ENCODE results near the gene BARX1.
"Not testable (repeated sequence)": the region's sequence is repeated elsewhere in the genome, so short reads cannot be mapped to it uniquely, and the experiment has no call there.

BARX1 gene

DNA sequence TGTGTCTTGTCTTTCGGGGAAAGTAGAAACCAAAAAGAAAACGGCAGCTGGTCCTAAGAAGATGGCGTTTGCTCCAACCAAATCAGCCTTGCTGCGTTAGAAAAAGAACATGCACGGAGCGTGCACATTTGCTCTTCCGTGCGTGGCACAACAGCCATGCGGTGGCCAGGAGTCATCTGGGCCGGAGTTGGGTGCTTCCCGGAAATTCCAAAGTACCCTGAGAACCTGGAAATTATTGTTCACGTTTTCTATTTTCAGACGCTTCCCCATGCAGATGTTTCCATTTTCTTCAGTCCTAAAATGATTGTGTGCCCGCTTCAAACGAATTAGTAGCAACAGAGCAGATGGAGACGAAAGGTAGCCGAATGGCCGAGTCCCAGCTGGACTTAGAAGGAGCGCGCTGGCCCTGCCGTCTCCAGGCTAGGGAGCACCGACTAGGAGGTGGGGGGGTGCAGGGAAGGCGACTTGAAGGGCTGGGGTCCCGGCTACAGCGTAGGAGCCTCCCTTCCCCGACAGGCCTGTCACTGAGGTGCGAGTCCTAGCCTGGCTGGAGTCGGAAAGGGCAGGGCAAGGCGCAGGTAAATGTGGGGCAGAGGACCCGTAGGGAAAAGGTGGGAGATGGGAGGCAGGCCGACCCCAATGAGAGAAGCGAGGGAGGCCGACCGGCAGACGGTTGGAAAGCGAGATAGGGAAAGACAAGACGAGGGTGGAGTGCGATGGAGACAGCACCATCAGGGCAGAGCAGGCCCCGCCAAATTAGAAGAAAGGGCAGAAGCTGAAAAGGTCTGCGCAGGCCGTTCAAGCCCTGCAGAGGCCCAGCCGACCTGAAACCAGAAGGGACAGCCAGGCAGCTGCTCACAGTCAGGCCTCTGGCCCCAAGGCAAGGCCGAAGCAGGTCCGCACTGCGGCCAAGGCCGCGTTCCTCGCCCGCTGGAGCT lies 1.4 kb downstream of the BARX1 start:
- in situ Hi-C loops (cut with MboI; ENCODE audit: low sequenced_read_pairs) = loop anchor here (25.0 kb wide), 2 partner anchors 266 to 791 kb away; no protein-coding TSS in a partner anchor

DNA sequence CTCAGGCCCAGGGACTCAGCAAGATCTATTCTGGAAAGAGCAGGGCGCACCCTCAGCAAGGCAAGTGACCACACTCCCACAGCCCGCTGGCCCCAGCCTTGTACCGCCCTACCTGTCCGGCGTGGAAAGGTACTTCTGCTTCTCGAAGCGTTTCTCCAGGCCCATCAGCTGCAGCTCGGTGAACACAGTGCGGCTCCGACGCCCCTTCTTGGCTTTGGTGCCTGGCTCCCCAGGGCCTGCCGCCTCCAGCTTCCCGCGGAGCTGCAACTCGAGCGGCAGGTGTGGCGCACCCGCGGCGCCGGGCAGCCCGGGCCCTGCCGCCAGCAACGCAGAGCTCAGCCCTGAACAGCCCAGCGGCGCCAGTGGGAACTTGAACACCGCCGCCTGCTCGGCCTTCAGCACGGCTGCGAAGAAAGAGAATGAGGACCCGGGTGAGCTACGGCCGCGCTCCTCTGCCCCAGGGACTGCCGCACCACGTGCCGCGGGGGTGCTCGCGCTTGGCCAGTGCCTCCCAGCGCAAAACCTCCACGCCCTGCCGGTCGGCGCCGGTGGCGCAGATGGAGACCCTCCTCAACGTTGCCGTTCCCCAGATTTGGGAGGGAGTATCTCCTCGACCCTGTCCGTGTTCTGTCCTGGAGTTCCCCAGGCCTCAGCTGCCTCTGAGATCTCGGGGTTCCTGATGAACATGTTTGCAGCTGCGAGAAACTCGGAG lies 2.2 kb downstream of the BARX1 start:
- in situ Hi-C loops (cut with MboI; ENCODE audit: low sequenced_read_pairs) = loop anchor here (25.0 kb wide), 2 partner anchors 266 to 791 kb away; no protein-coding TSS in a partner anchor

DNA sequence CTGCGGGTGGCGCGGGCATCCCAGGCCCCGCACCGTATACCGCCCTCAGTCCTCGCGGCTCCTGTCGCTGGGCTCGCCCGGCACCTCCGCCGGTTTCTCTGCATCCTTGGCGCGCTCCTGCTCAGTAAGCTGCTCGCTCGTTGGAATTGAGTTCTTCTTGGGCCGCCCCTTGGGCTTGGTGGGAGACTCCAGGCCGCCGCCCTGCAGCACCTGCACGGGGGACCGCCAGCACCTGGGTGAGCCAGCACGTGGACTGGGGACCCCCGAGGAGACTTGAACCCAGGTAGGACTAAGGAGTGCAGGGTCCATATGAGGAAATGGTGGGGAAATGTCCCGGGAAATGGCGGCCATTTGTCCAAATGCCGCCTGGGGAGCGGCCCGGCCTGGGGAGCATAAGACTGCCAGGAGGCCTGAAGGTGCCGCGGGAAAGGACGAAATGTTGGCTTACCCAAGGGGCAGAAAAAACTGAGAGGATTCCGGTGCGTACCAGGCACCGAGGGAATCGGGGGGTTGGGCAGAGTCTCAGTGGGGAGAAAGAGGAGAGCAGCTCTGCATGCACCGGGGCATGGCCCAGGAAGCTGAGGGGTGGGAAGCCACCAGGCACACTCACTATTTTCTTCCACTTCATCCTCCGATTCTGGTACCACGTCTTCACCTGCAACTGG lies 2.9 kb downstream of the BARX1 start:
- in situ Hi-C loops (cut with MboI; ENCODE audit: low sequenced_read_pairs) = loop anchor here (25.0 kb wide), 2 partner anchors 265 to 790 kb away; no protein-coding TSS in a partner anchor

DNA sequence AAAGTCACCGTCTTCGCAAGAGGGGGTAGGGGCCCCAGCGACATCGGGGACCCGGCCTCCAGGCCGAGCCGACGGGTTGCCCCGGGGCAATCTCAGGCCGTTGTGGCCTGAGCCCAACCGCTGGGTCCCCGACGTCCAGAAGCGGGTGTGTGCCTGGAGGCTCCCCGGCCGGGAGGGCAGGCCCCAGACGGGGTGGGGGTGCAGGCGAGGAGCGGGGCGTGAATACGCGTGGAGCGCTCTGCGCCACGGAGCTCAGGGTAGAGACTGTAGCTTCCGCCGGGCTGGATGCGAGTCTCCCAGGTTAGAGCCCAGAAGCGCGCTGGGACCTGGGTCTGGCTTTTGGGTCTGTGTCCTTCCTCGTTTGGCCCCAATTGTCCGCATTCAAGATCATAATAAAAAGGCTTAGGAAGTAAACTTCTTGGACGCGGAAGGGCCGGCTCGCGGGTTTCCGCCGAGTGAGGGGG lies 3.5 kb downstream of the BARX1 start:
- in situ Hi-C loops (cut with MboI; ENCODE audit: low sequenced_read_pairs) = loop anchor here (25.0 kb wide), 2 partner anchors 264 to 789 kb away; no protein-coding TSS in a partner anchor

DNA sequence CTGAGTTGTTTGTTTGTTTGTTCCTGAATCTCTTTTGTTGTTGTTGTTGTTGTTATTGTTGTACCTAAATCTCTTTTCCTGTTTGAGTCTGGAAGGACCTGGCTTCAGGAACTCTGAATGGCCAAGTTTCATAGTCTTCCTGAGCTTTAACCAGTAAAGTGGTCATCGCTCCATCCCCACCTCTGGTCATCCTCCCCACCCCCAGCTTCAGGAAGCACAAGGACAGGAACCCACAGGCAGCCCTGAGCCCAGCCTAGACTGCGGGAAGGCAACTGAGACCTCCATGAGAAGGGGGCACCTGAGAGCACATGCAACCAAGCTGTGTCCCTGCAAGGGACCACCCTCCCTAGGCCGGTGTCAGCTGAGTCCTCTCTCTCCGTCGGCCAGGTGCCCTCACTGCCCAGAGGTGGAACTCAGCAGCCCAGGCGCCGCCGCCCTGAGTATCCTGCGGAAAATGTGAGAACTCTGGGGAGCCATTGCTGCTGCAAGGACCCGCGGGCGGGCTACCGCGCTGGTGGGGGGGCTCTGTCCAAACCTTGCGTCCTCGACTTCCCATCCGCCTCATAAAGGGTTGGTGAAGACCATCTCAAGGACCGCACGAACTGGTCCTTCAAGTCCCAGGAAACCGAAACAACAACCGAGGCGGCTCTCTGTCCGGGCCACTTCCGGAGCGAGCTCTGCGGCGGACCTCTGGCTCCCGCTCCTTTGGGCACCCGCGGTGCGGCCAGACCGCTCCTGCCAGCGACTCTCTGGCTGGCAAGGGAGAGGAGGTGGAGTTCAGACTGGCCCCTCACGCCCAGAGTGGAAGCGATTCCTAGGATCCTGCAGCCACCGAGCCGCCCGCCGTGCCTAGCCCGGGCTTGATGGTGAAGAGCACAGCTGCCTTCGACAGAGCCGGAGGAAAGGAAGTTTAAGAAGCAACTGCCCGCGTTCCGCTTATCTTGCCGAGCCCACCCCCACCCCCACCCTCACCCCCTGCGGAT lies 4.2 kb downstream of the BARX1 start:
- in situ Hi-C loops (cut with MboI; ENCODE audit: low sequenced_read_pairs) = loop anchor here (25.0 kb wide), 2 partner anchors 264 to 789 kb away; no protein-coding TSS in a partner anchor

DNA sequence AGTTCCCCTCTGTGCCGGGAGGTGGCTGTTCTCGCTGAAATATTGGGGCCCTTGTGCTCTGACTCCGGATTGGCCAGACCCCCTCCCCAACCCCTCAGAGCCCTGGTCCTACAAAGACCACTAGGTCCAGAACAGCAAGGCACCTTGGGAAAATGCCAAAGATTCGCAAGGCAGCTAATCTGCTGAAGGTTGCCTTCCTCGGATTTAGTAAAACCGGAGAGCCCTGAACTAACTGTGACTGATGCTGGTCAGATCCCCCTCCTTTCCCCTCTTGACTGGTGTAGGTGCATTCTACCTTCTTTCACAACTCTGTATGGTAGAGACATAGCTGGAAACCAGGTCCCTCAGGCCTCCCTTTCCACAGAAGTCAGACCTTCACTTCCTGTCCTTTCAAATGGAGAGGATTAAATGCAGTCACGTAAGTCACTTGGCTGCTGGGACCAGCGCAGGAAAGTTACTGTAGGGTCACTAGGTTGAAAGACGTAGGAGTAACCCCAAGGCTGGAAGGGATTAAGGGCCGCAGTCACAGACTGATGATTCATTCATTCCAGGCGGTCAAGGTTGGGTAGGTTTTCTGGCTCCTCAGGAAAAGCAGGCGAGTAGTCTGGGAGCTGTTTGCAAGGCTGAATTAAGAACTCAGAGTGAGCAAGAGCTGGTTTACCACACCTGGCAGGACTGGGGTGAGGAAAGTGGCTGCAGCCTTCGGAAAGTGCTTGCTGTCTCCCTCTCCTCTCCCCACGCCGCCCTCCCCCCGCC lies 5.3 kb downstream of the BARX1 start:
- in situ Hi-C loops (cut with MboI; ENCODE audit: low sequenced_read_pairs) = loop anchor here (25.0 kb wide), 2 partner anchors 263 to 788 kb away; no protein-coding TSS in a partner anchor

DNA sequence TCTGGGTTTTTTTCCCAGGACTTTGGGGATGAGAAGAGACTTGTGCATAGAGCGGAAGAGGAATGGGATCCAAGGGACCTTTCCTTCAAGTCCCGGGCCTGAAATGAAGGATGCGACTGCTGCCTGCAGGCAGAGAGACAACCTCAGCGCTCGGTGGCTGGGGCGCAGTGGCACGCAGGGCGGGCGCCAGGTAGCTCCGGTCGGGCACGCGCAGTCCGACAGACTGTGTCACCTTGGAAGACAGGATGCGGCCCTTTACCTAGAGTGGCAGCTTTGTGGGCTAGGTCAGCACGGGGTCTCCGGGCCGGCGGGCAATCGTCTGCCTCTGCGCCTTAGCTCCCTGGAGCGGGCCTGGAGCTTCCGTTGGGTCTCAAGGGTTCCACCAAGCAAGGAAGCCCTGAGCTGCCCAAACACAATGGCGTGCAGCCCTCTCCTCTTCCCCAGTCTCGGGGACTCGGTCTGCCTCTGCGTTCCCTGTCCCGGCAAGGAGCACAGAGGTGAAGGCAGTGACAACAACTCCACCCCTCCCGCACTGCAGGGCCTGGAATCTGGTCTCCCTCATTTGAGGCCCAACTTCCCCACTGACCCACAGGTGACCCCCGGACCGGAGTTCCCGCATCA lies 6.0 kb downstream of the BARX1 start:
- in situ Hi-C loops (cut with MboI; ENCODE audit: low sequenced_read_pairs) = no loop called here

DNA sequence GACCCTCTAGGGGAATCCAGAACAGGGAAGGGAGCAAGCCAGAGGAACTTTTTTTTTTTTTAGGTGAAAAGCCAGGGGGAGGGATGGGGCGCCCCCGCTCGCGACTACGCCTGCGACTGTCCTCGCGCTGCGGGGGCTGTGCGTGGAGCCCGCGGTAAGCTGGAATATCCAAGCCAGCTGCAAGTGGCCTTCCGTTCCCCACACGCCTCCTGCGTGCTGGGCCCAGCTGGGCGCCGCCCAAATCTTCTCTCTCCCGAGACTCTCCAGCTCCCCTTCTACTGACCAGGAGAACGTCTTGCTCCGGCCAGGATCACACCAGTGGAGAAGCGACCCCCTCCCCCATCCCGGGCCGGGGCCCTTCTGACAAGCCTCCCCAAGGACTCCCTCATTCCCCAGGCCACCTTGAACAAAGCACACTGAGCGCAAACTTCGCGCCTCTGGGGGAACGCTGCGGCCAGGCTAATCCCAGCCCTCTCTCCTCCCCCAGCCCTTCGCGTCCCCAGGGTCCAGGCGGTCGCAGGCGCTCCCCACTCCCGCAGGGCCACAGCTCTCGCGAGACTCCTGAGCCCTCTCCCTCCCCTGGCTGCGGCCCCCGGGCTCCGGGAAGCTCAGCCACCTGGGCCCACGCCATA lies 6.6 kb downstream of the BARX1 start:
- in situ Hi-C loops (cut with MboI; ENCODE audit: low sequenced_read_pairs) = no loop called here

DNA sequence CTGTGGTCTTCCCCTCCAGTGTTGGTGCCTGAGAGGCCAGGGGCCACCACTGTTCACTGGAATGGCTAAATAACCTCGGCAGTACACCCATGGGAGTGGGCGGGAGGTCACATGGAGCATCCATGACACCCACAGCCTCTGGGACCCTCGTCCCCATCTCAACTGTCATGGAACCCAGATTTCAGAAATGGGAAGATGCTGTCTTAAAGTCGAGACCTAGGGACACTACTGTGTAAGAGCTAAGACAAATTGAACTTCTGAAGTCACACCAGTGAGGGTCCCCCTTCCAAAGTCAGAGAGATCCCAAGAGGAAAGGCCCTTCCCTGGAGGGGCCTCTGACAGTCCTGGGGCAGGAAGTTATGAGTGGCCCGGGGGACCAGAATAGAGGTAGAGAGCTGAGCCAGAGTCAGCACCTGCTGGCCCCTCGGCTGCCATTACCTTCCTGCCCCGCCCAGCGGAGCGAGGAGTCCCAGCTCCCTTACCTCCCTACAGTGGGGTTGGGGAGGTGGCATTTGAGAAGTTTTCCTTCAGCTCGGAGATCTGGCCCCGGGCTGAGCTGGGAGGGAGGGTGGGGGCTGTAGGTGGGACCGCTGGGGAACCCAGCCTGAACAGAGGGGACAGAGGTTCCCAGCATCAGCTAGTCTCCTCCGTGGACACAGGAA lies 7.6 kb downstream of the BARX1 start:
- in situ Hi-C loops (cut with MboI; ENCODE audit: low sequenced_read_pairs) = no loop called here

DNA sequence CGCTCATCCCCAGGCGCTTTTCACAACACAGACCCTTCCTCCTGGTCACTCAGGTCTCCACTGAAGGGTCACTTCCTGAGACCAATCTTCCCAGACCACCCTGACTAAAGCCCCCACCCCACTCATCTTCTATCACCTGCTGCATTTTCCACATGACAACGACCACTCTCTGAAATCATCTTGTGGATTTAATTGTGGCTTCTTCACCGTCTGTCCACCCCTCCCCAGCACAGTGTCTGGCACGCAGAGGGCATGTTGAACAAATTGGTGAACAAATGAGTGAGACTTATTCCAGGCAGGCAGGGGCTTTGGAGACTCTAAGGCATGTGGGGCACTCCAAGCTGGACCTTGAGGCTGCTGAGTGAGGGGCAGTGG lies 8.8 kb downstream of the BARX1 start:
- in situ Hi-C loops (cut with MboI; ENCODE audit: low sequenced_read_pairs) = no loop called here

DNA sequence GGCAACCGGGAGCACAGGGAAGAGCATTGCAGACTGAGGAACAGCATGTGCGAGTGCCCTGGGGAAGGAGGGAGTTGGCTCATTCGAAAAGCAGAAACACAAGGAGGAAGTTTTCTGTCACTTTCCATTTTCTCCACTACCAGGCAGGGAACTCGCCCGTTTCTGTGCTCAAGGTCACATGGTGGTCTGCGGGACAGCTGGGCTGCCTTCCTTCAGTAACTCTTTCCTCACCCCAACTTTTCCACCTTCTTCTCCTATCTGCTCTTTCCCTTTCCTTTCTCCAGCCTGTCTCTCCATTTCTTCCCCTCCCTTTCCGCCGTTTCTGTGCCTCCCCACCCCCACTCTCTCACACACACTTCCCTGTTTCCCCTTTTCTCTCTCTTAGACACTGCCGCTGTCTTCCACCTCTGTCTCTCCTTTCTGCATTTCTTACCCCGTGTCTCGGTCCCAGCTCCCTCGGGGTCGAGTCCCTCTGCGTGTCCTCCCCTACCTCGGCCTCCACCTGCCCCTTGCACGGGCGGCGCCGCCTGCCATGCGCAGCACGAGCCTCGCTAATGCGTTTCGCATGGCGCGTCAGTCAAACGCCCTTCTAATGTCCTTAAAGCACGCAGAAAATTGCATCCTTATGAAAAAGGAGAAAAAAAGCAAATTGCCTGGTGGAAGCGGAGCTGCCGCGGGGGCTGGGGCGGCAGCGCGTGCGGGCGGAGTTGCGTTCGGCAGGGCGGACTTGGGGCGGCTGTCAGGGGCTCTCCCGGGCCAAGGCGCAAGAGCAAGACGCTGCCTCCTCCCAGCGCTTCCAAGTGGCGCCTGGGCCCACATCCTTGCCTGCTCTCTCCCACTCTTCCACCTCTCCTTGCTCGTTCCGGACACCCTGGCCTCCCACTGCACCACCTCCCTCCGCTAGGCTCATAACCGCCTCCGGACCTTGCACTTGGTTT lies 9.5 kb downstream of the BARX1 start:
- in situ Hi-C loops (cut with MboI; ENCODE audit: low sequenced_read_pairs) = no loop called here

DNA sequence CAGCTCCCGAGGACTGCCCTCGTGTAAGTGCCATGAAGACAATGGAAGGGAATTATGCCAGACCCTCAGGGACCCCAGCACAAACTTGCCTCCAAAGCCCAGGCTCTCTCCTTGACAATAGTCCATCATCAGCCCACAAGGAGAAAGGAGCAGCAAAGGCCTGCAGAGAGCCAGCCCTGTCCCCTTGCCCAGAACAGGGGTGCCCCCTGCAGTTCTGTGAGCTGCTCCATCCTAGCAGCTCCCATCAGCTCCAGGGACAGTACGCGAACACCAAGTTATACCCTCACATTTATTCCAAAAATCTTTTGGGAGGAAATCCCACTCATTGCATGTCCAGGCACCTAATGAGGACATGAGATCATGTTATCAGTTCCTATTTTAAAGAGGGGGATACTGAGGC lies 11.1 kb downstream of the BARX1 start:
- in situ Hi-C loops (cut with MboI; ENCODE audit: low sequenced_read_pairs) = no loop called here

DNA sequence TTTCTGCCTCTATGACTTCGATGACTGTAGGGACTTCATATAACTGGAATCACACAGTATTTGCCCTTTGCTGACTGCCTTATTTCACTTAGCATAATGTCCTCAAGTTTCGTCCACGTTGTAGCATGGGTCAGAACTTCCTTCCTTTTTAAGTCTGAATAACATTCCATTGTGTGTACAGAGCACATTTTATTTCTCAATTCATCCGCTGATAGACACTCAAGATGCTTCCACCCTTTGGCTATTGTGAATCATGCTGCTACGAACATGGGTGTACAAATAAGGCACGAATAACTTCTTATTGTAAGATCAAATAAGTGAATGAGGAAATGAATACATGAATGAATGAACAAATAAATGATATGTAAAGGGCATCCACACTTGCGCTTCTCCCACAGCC lies 13.0 kb downstream of the BARX1 start:
- in situ Hi-C loops (cut with MboI; ENCODE audit: low sequenced_read_pairs) = no loop called here

DNA sequence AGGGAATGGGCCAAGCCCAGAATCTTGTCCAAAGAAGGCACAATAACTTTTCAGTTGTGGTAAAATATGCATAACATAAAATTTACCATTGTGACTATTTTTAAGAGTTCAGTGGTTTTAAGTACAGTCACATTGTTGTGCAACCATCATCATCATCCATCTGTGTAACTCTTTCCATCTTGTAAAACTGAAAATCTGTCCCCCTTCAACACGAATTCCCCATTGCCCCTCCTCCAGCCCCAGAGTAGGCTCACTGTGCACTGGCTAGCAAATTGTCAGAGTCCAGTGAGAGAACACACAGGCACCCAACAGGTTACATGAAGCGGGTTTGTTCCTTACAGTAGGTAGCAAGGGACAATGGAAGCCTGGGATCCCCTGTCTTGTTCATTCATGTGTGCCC lies 13.7 kb downstream of the BARX1 start:
- in situ Hi-C loops (cut with MboI; ENCODE audit: low sequenced_read_pairs) = no loop called here

DNA sequence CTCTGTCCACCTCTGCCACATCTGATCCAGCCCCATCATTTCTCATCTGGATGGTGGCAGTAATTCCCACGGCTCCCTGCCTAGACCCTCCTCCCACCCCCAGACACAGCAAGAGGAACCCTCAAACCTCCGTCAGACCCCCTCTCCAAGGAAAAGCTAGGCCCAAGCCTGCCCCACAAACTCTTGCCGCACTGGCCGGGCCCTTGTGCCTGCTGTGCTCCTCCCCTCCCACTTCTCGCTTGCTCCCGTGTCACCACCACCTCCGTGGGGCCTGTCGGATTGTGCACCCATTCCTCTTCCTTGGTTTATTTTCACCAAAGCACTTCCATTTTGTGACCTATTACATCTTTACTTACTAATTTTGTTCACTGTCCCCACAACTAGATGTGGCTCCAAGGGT lies 14.2 kb downstream of the BARX1 start:
- in situ Hi-C loops (cut with MboI; ENCODE audit: low sequenced_read_pairs) = no loop called here

DNA sequence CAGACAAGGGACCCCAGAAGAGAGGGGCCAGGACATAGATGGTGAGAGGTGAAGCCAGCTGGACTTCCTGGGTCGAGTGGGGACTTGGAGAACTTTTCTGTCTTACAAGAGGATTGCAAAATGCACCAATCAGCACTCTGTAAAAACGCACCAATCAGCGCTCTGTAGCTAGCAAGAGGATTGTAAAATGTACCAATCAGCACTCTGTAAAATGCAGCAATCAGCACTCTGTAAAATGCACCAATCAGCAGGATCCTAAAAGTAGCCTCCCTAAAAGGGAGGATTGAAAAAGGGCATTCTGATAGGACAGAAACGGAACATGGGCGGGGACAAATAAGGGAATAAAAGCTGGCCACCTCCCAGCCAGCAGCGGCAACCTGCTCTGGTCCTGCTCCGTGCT lies 15.6 kb downstream of the BARX1 start:
- in situ Hi-C loops (cut with MboI; ENCODE audit: low sequenced_read_pairs) = not testable (repeated sequence)

DNA sequence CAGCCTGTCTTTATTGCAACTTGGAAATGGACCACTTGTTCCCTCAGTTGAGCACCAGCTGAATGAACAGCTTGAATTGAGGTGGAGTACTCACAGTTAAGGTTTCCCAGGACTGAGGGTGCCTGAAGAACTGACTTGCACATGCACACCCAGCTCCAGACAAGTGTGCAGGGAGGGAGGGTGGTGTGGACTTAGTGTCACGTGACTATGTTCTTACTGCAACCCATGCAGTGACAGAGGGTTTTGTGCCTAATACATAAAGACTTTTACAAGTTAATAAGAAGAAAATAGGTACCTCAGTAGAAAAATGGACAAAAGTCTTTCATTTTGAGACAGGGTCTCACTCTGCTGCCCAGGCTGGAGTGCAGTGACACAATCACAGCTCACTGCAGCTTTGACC lies 18.0 kb downstream of the BARX1 start:
- in situ Hi-C loops (cut with MboI; ENCODE audit: low sequenced_read_pairs) = no loop called here

Data from HL-60/S4 treated with retinoic acid at 250 ng/mL for 4 days and 3 days (cell line).